HCT116 (cell line): ENCODE measurements around the gene LTBP4. TPM values are rescaled to one million over a fixed set of nuclear protein-coding genes. Genes with fewer than 3 reads are reported as not detected.

Source experiments
- ATAC-seq: fragments of 200-7000 bp; cut with Tn5 transposase; 2 replicates; pipeline ENCODE4 v1.9.1; 2020; ENCODE audit warnings: mild to moderate bottlenecking, moderate library complexity
- BruUV-seq: library from RNA; stranded (reverse); fragments of 400-500 nt; replicated peaks from 2 replicates; lab custom pipeline; 2021; lab: Mats Ljungman, UMichigan
- CTCF ChIA-PET: fragments of 300-600 bp; sonication (Branson Sonifier 250); formaldehyde crosslinking; loops from one replicate; lab custom pipeline; 2021; ENCODE audit warnings: antibody characterized with exemption; lab: Charles Lee
- POLR2A ChIA-PET: fragments of 300-600, 350-600 bp; sonication (Branson Sonifier 250); formaldehyde crosslinking; loops from one replicate; lab custom pipeline; 2021; ENCODE audit warnings: antibody characterized with exemption; lab: Charles Lee
- RAD21 ChIA-PET, 2 experiments: fragments of 300-600 bp; sonication (Branson Sonifier 250); formaldehyde crosslinking; loops; one replicate each; lab custom pipeline; 2023; ENCODE audit warnings: low total read pairs in 2 of 2; ENCODE audit not compliant: uncharacterized antibody in 2 of 2, unreplicated experiment in 2 of 2, low non-redundant PET in 1 of 2; lab: Charles Lee
- DNase-seq: peaks from one replicate; pipeline ENCODE4 v3.0.0-alpha.2; 2010; ENCODE audit warnings: low read depth, low spot score
- H2AFZ ChIP-seq: fragments of 200-600 bp; shearing (Covaris generic), sonication (generic); 2 replicates; pipeline ENCODE4 v1.6.1; 2017; ENCODE audit warnings: low read depth, mixed run types, mixed read lengths, antibody characterized with exemption, low read length; ENCODE audit not compliant: poor library complexity, severe bottlenecking
- H3K27ac ChIP-seq: 2 replicates; pipeline ENCODE4 v1.5.1; 2012; ENCODE audit warnings: low read depth, low read length
- H3K27me3 ChIP-seq: fragments of 200-600 bp; sonication (generic); 2 replicates; pipeline ENCODE4 v1.6.1; 2016; ENCODE audit warnings: mixed run types, low read length, mixed read lengths; ENCODE audit not compliant: insufficient read depth
- H3K36me3 ChIP-seq, 2 experiments: fragments of 200-500 bp in 1 of 2; fragments of 200-600 bp in 1 of 2; sonication (Bioruptor generic) in 1 of 2; sonication (generic) in 1 of 2; 2 replicates each; pipeline versions ENCODE4 v1.5.1 to v1.6.1; 2014 to 2016; ENCODE audit warnings: low read length in 2 of 2, inconsistent platforms in 1 of 2, mixed read lengths in 1 of 2, mixed run types in 1 of 2; ENCODE audit not compliant: insufficient read depth in 2 of 2, control insufficient read depth in 1 of 2
- H3K4me1 ChIP-seq, 2 experiments: fragments of 200-600 bp in 1 of 2; sonication (generic) in 1 of 2; 2 replicates each; pipeline versions ENCODE4 v1.5.1 to v1.6.1; 2012 to 2017; ENCODE audit warnings: low read length in 2 of 2, inconsistent platforms in 1 of 2, mild to moderate bottlenecking in 1 of 2, mixed read lengths in 1 of 2, mixed run types in 1 of 2, moderate library complexity in 1 of 2; ENCODE audit not compliant: insufficient read depth in 2 of 2, control insufficient read depth in 1 of 2
- H3K4me2 ChIP-seq: fragments of 200-600 bp; sonication (generic); 2 replicates; pipeline ENCODE4 v1.6.1; 2017; ENCODE audit warnings: mixed run types, low read length, mixed read lengths
- H3K4me3 ChIP-seq, 2 experiments: fragments of 200-600 bp in 1 of 2; sonication (generic) in 1 of 2; replicated peaks in 1 of 2; 2 replicates each; pipeline ENCODE4 v1.5.1; 2011 to 2016; ENCODE audit warnings: low read length in 2 of 2, control low read depth in 1 of 2, low read depth in 1 of 2, mild to moderate bottlenecking in 1 of 2, mixed read lengths in 1 of 2, mixed run types in 1 of 2
- H3K79me2 ChIP-seq: fragments of 200-600 bp; sonication (generic); 2 replicates; pipeline ENCODE4 v1.6.1; 2017; ENCODE audit warnings: mild to moderate bottlenecking, mixed run types, low read length, moderate library complexity, mixed read lengths; ENCODE audit not compliant: insufficient read depth
- H3K9ac ChIP-seq: fragments of 200-600 bp; sonication (generic); 2 replicates; pipeline ENCODE4 v1.6.1; 2016; ENCODE audit warnings: low read length, mixed read lengths
- H3K9me2 ChIP-seq: fragments of 200-600 bp; sonication (generic), shearing (Covaris generic); 2 replicates; pipeline ENCODE4 v1.6.1; 2017; ENCODE audit warnings: mixed run types, mild to moderate bottlenecking, moderate library complexity; ENCODE audit not compliant: insufficient read depth
- H3K9me3 ChIP-seq, 2 experiments: fragments of 200-500 bp in 1 of 2; fragments of 200-600 bp in 1 of 2; sonication (Bioruptor generic) in 1 of 2; sonication (generic) in 1 of 2; 2 replicates each; pipeline ENCODE4 v1.6.1; 2014 to 2017; ENCODE audit warnings: low read length in 2 of 2, mixed read lengths in 2 of 2, inconsistent platforms in 1 of 2, low read depth in 1 of 2, mild to moderate bottlenecking in 1 of 2, mixed run types in 1 of 2, moderate library complexity in 1 of 2; ENCODE audit not compliant: control insufficient read depth in 1 of 2, insufficient read depth in 1 of 2
- H4K20me1 ChIP-seq: fragments of 200-600 bp; sonication (generic), shearing (Covaris generic); 2 replicates; pipeline ENCODE4 v1.6.1; 2017; ENCODE audit warnings: mixed run types, mild to moderate bottlenecking, moderate library complexity; ENCODE audit not compliant: insufficient read depth
- CEBPB ChIP-seq: IDR thresholded peaks from 2 replicates; pipeline ENCODE4 v1.6.1; 2012; ENCODE audit warnings: low read depth
- EGR1 ChIP-seq: IDR thresholded peaks from 2 replicates; pipeline ENCODE4 v1.6.1; 2012; ENCODE audit warnings: low read depth
- POLR2AphosphoS5 ChIP-seq: IDR thresholded peaks from 2 replicates; pipeline ENCODE4 v1.6.1; 2011; ENCODE audit warnings: mild to moderate bottlenecking, low read depth, low read length, moderate library complexity
- RAD21 ChIP-seq: IDR thresholded peaks from 2 replicates; pipeline ENCODE4 v1.6.1; 2012; ENCODE audit warnings: low read depth, mild to moderate bottlenecking
- ZNF274 ChIP-seq: fragments of 200-500 bp; sonication (Bioruptor generic); IDR thresholded peaks from 2 replicates; pipeline ENCODE4 v1.6.1; 2014; ENCODE audit warnings: mild to moderate bottlenecking, low read depth, low read length, inconsistent platforms
- intact Hi-C: fragments of 100-400 bp; cut with micrococcal nuclease; formaldehyde crosslinking; loops from 2 replicates; pipeline ENCODE4 v1.10.0; 2022
- total RNA-seq: library from RNA; stranded (reverse); gene quantifications from one replicate; pipeline ENCODE4 v1.2.1, GENCODE V29; 2021; ENCODE audit not compliant: unreplicated experiment
- TF ChIP-seq, protein P1 (sequence below): IDR thresholded peaks from 2 replicates; pipeline ENCODE4 v1.6.1; 2012
- TF ChIP-seq, protein P2 (sequence below): IDR thresholded peaks from 2 replicates; pipeline ENCODE4 v1.6.1; 2012
- TF ChIP-seq, protein P3 (sequence below), 3 experiments: fragments of 200-600 bp in 1 of 3; sonication (generic) in 1 of 3; IDR thresholded peaks in 2 of 3; conservative IDR thresholded peaks in 1 of 3; 2 replicates each; pipeline ENCODE4 v1.5.1; 2012 to 2017; ENCODE audit warnings: low read depth in 2 of 3, low read length in 2 of 3, antibody characterized with exemption in 1 of 3, borderline replicate concordance in 1 of 3, control low read depth in 1 of 3, mild to moderate bottlenecking in 1 of 3, mixed read lengths in 1 of 3, mixed run types in 1 of 3, moderate library complexity in 1 of 3; ENCODE audit not compliant: insufficient read depth in 1 of 3

Gene LTBP4
- total RNA-seq, 1 experiment from 2014 or later = 310 TPM

DNA sequence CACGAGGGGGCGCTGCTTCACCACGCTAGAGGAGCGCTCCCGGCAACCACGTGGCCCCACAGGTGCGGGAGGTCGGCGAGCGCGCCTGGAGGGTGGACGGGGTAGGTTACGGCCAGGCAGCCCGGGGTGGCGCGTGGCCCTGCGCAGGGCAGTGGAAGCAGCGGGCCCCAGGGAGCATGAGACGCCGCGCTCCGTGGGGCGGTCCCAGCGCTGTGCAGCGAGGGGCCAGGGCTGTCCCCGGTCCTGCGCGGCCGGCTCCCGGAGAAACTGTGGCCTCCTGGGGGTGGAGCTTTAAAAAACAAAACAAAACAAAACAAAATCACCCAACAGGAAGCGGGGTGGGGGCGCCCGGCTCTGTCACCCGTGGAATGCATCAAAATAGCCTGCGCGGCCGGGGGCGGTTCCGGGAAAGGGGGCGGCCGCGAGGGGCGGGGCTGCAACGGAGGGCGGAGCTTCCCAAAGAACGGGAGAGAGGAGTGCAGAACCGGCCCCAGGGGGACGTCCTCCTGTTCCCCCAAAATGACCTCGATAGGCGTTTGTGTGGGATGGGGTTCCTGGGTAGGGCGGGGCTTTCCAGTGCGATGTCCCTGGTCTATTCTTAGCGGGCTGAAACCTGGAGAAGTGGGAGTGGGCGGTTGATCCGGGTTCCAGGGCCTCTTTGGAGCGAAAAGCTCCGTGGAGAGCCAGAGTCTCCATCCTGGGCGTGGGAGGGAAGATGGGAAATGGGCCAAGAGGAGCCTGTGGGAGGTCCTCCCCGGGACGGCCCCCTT, 61.9 kb downstream of the LTBP4 start:
- ATAC-seq (peak; percentile 74), DNase-seq (peak; percentile 69)
- peak overlapping the region; percentile 48 to 65 for H3K4me3 ChIP-seq
- intact Hi-C loops = loop anchor here (2.0 to 10.0 kb wide), 5 partner anchors 54 to 912 kb away; partner anchors contain the start of genes CEACAM21, COQ8B, HNRNPUL1 and ITPKC
- no TSS peak for BruUV-seq
- POLR2A ChIA-PET = interaction anchor here (0.6 to 1.8 kb wide), 5 partner anchors 17 to 901 kb away, joined by 3 to 5 read pairs (median 4); partner anchors contain the start of genes COQ8B and NUMBL
- peaks cover 30 to 54% of the 10 kb centered on the region in 2 experiments for H3K4me1 ChIP-seq
- no peaks in the 10 kb centered on the region for H3K79me2 ChIP-seq
- no peaks in the 10 kb centered on the region for H3K9me2 ChIP-seq
- H3K9ac ChIP-seq = peak overlapping the region; percentile 77
- TF ChIP-seq, protein P1, sequence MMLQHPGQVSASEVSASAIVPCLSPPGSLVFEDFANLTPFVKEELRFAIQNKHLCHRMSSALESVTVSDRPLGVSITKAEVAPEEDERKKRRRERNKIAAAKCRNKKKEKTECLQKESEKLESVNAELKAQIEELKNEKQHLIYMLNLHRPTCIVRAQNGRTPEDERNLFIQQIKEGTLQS = no peak
- TF ChIP-seq RAD21 (peak; percentile 99), EGR1 (peak; percentile 60), POLR2AphosphoS5 (no peak), ZNF274 (no peak), CEBPB (no peak)
- TF ChIP-seq, protein P2, sequence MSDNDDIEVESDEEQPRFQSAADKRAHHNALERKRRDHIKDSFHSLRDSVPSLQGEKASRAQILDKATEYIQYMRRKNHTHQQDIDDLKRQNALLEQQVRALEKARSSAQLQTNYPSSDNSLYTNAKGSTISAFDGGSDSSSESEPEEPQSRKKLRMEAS = peak; percentile 99
- TF ChIP-seq, protein P3, sequence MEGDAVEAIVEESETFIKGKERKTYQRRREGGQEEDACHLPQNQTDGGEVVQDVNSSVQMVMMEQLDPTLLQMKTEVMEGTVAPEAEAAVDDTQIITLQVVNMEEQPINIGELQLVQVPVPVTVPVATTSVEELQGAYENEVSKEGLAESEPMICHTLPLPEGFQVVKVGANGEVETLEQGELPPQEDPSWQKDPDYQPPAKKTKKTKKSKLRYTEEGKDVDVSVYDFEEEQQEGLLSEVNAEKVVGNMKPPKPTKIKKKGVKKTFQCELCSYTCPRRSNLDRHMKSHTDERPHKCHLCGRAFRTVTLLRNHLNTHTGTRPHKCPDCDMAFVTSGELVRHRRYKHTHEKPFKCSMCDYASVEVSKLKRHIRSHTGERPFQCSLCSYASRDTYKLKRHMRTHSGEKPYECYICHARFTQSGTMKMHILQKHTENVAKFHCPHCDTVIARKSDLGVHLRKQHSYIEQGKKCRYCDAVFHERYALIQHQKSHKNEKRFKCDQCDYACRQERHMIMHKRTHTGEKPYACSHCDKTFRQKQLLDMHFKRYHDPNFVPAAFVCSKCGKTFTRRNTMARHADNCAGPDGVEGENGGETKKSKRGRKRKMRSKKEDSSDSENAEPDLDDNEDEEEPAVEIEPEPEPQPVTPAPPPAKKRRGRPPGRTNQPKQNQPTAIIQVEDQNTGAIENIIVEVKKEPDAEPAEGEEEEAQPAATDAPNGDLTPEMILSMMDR (IDR thresholded peaks at IDR 0.05 in 2 of 3, conservative IDR thresholded peaks at IDR 0.05 in 1 of 3; ENCODE audit: borderline replicate concordance in 1 of 3, insufficient read depth in 1 of 3, low read depth in 2 of 3, low read length in 2 of 3) = peak in 1 of 3 experiments; percentile 94; a peak in 4 of 6 replicates
- H3K36me3 ChIP-seq = peaks cover 0 to 10% of the 10 kb centered on the region in 2 experiments; a peak in 1 of 4 replicates
- RAD21 ChIA-PET = interaction anchor here in 1 of 2 experiments (0.7 to 1.6 kb wide), 7 partner anchors 87 to 481 kb away, joined by 3 to 5 read pairs (median 3); partner anchors contain the start of genes ACTMAP and RAB4B
- H3K27ac ChIP-seq = peak overlapping the region; percentile 81
- H4K20me1 ChIP-seq = no peaks in the 10 kb centered on the region
- no peaks in the 10 kb centered on the region for H3K27me3 ChIP-seq
- CTCF ChIA-PET = interaction anchor here (0.7 to 2.8 kb wide), 12 partner anchors 8 to 481 kb away, joined by 3 to 25 read pairs (median 4); partner anchors contain the start of genes ACTMAP, COQ8B, ITPKC and RAB4B
- H2AFZ ChIP-seq = peak overlapping the region; percentile 52
- no peaks in the 10 kb centered on the region for H3K9me3 ChIP-seq
- H3K4me2 ChIP-seq = peak overlapping the region; percentile 96
